DOHH2 (cell line): ENCODE results near the gene BCAS1.

Experiments used
- H3F3A ChIP-seq: fragments of 200-600 bp; sonication (generic), shearing (Covaris generic); 2 replicates; pipeline ENCODE4 v1.6.0; 2016; ENCODE audit warnings: antibody characterized with exemption, mild to moderate bottlenecking; ENCODE audit not compliant: control insufficient read depth, insufficient read depth
- H3K27ac ChIP-seq: fragments of 200-600 bp; sonication (generic); 2 replicates; pipeline ENCODE4 v1.5.1; 2014; ENCODE audit warnings: low read depth, mild to moderate bottlenecking, low read length, moderate library complexity
- H3K27me3 ChIP-seq: fragments of 200-600 bp; sonication (generic); 2 replicates; pipeline ENCODE4 v1.6.1; 2014; ENCODE audit warnings: mild to moderate bottlenecking, low read length, mixed read lengths; ENCODE audit not compliant: control insufficient read depth
- H3K36me3 ChIP-seq: fragments of 200-600 bp; sonication (generic); 2 replicates; pipeline ENCODE4 v1.6.1; 2014; ENCODE audit warnings: mild to moderate bottlenecking, low read length, moderate library complexity, mixed read lengths; ENCODE audit not compliant: control insufficient read depth
- H3K4me1 ChIP-seq: fragments of 200-600 bp; sonication (generic); 2 replicates; pipeline ENCODE4 v1.6.1; 2014; ENCODE audit warnings: mild to moderate bottlenecking, low read length, mixed read lengths; ENCODE audit not compliant: control insufficient read depth
- H3K4me2 ChIP-seq: fragments of 200-600 bp; sonication (generic); 2 replicates; pipeline ENCODE4 v1.6.0; 2014; ENCODE audit warnings: mild to moderate bottlenecking, low read length, moderate library complexity
- H3K4me3 ChIP-seq: fragments of 200-600 bp; sonication (generic); 2 replicates; pipeline ENCODE4 v1.5.1; 2014; ENCODE audit warnings: mild to moderate bottlenecking, low read length, mixed read lengths
- H3K79me2 ChIP-seq: fragments of 200-600 bp; sonication (generic); 2 replicates; pipeline ENCODE4 v1.6.1; 2014; ENCODE audit warnings: mild to moderate bottlenecking, low read length, mixed read lengths; ENCODE audit not compliant: control insufficient read depth
- H3K9me2 ChIP-seq: fragments of 200-600 bp; sonication (generic); replicated peaks from 2 replicates; pipeline ENCODE4 v1.6.1; 2014; ENCODE audit warnings: mild to moderate bottlenecking, low read length, mixed read lengths; ENCODE audit not compliant: control insufficient read depth
- H3K9me3 ChIP-seq: fragments of 200-600 bp; sonication (generic); 2 replicates; pipeline ENCODE4 v1.6.1; 2014; ENCODE audit warnings: antibody characterized with exemption, low read length, mixed read lengths; ENCODE audit not compliant: control insufficient read depth, insufficient read depth
- H4K20me1 ChIP-seq: fragments of 200-600 bp; sonication (generic); 2 replicates; pipeline ENCODE4 v1.6.0; 2014; ENCODE audit warnings: low read depth, mild to moderate bottlenecking, antibody characterized with exemption, low read length, moderate library complexity; ENCODE audit not compliant: control insufficient read depth, insufficient read depth
- EZH2phosphoT487 ChIP-seq: fragments of 200-600 bp; sonication (generic); IDR thresholded peaks from 2 replicates; pipeline ENCODE4 v1.6.1; 2017; ENCODE audit warnings: borderline replicate concordance, mild to moderate bottlenecking, antibody characterized with exemption, low read length, moderate library complexity, mixed read lengths
- TF ChIP-seq, protein P1 (sequence below): fragments of 200-600 bp; sonication (generic); IDR thresholded peaks from one replicate; pipeline ENCODE4 v1.5.1; 2014; ENCODE audit warnings: antibody characterized with exemption, mild to moderate bottlenecking, low read depth, low read length; ENCODE audit not compliant: poor library complexity, severe bottlenecking

BCAS1 gene

DNA sequence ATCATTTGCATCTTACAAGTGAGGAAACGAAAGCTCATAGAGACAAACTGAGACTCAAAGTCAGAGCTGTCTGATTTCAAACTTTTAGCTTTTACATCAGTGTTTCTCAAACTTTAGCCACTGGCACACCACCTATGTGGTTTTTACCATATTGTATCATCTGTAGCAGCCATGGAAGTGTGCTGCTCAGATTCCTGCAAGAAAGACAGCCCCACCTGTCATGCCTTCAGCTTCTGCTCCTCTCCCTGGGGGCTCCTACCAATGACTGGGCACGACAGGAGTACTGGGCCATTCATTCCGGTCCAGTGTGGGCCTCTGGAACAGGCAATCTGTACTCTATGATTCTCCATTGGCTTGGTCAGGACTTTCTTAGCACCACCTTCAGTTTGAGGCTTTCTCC, 87.0 kb downstream of the BCAS1 start:
- no peak overlapping the region for H3K27ac ChIP-seq
- TF ChIP-seq, protein P1, sequence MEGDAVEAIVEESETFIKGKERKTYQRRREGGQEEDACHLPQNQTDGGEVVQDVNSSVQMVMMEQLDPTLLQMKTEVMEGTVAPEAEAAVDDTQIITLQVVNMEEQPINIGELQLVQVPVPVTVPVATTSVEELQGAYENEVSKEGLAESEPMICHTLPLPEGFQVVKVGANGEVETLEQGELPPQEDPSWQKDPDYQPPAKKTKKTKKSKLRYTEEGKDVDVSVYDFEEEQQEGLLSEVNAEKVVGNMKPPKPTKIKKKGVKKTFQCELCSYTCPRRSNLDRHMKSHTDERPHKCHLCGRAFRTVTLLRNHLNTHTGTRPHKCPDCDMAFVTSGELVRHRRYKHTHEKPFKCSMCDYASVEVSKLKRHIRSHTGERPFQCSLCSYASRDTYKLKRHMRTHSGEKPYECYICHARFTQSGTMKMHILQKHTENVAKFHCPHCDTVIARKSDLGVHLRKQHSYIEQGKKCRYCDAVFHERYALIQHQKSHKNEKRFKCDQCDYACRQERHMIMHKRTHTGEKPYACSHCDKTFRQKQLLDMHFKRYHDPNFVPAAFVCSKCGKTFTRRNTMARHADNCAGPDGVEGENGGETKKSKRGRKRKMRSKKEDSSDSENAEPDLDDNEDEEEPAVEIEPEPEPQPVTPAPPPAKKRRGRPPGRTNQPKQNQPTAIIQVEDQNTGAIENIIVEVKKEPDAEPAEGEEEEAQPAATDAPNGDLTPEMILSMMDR: no peak
- TF ChIP-seq EZH2phosphoT487: no peak
- no peaks in the 10 kb centered on the region for H3F3A ChIP-seq
- no peaks in the 10 kb centered on the region for H4K20me1 ChIP-seq
- H3K4me3 ChIP-seq: no peak overlapping the region
- no peaks in the 10 kb centered on the region for H3K9me3 ChIP-seq
- H3K36me3 ChIP-seq: no peaks in the 10 kb centered on the region
- no peaks in the 10 kb centered on the region for H3K9me2 ChIP-seq
- H3K27me3 ChIP-seq: peaks cover 14% of the 10 kb centered on the region; the same call in 1 of the 2 replicates
- no peaks in the 10 kb centered on the region for H3K4me1 ChIP-seq
- H3K79me2 ChIP-seq: no peaks in the 10 kb centered on the region
- H3K4me2 ChIP-seq: no peak overlapping the region

DNA sequence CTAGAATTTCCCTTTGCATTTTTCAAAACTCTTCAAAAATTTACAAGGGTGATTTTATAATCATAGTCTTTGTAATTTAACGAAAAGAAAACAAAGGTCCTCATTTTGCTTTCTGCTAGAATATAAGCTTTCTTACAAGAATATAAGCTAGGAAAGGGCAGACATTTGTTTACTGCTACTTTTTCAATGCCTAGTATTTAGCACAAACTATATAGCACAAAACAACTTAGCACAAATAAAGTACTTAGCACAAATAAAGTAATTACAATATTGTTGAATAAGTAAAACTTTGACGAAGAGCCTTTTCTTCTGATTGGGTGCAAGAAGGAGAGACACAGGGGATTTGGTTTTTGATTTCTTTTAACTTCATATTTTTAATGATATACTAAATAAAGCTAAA, 87.8 kb downstream of the BCAS1 start:
- H3K79me2 ChIP-seq: no peaks in the 10 kb centered on the region
- no peak for TF ChIP-seq EZH2phosphoT487
- TF ChIP-seq, protein P1: no peak
- no peak overlapping the region for H3K4me3 ChIP-seq
- H3K9me3 ChIP-seq: no peaks in the 10 kb centered on the region
- H3K27ac ChIP-seq: no peak overlapping the region
- H4K20me1 ChIP-seq: no peaks in the 10 kb centered on the region
- peaks cover 14% of the 10 kb centered on the region; the same call in 1 of the 2 replicates for H3K27me3 ChIP-seq
- no peaks in the 10 kb centered on the region for H3K36me3 ChIP-seq
- H3K4me1 ChIP-seq: no peaks in the 10 kb centered on the region
- no peaks in the 10 kb centered on the region for H3K9me2 ChIP-seq
- no peaks in the 10 kb centered on the region for H3F3A ChIP-seq
- no peak overlapping the region for H3K4me2 ChIP-seq

DNA sequence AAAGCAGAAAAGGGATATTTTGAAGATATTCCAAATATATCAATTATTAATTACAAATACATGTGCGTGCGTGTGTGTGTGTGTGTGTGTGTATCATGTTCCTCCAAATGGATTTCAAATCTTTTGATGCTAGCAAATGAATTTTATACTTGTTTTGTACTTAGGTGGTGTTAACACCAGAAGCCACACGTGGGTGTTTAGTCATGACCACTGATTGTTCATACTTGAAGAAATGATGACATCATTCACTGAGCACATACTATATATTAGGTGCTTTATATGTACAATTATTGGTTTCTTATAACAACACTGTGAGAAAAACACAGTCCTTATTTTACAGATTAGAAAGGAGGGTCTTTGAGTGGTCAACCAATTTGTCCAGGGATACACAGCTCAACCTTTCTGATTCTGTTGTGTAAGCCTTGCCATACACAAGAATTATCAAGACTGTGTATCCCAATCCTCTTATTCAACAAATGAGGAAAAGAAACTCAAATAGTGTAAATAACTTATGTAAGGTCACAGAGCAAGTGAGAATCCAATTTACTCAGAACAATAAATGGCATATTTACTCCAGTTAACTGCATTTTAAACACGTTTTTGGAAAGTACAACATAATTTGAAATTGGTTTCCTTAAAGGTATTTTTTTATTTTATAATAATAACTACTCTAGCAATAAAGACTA, 88.5 kb downstream of the BCAS1 start:
- H3K9me2 ChIP-seq: no peaks in the 10 kb centered on the region

More for the DNA sequence above, 88.5 kb downstream of the BCAS1 start:
- Histone ChIP-seq H3K9me3 (no peaks in the 10 kb centered on the region), H3K36me3 (no peaks in the 10 kb centered on the region), H3K4me2 (no peak overlapping the region), H4K20me1 (no peaks in the 10 kb centered on the region), H3K27ac (no peak overlapping the region), H3K4me3 (no peak overlapping the region), H3K27me3 (peaks cover 14% of the 10 kb centered on the region; the same call in 1 of the 2 replicates), H3K4me1 (no peaks in the 10 kb centered on the region), H3K79me2 (no peaks in the 10 kb centered on the region), H3F3A (no peaks in the 10 kb centered on the region)
- no peak for TF ChIP-seq EZH2phosphoT487
- TF ChIP-seq, protein P1: no peak
